ENCODE measurements around the gene NRXN3. TPM values are rescaled to one million over a fixed set of nuclear protein-coding genes. Genes with fewer than 3 reads are reported as not detected.
A peak's percentile ranks its signal among the peaks of the same experiment; 100 is the strongest.

NRXN3 gene
- total and polyA plus RNA-seq, 2 experiments from 2014 or later: 1.0 to 1.8 TPM

DNA sequence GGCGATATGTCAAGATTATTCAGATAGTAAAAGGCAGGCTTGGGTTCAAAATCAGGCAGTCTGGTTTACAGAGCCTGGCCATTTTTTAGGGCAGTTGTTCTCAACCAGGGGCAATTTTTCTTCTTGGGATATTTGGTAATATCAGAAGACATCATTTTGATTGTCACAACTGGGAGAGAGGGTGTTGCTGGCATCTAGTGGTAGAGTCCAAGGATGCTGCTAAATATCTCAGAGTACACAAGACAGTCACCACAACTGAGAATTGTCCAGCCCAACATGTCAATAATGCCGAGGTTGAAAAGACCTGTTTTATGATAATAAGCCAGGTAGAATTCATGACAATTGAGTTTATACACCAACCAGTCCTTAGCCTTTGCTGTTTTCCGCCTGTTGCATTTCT is 733.9 kb downstream of the NRXN3 start:
- Mint-ChIP-seq H3K27ac (no peak overlapping the region), H3K27me3 (ENCODE audit: insufficient read depth, low read depth, poor library complexity) (no peaks in the 10 kb centered on the region), H3K9me3 (peaks cover 3% of the 10 kb centered on the region; the same call in 2 of the 3 replicates), H3K36me3 (ENCODE audit: low read depth) (no peaks in the 10 kb centered on the region), H3K4me1 (peaks cover 14% of the 10 kb centered on the region), H3K4me3 (no peak overlapping the region)
- H3K79me2 ChIP-seq (replicated peaks; ENCODE audit: insufficient read depth): no peaks in the 10 kb centered on the region
- no peaks in the 10 kb centered on the region for H4K20me1 ChIP-seq (replicated peaks; ENCODE audit: insufficient read depth)
- no peak overlapping the region for H3K4me3 ChIP-seq
- no peaks in the 10 kb centered on the region for H3K36me3 ChIP-seq (ENCODE audit: insufficient read depth)
- ATAC-seq: no peak
- H3K27me3 ChIP-seq (ENCODE audit: insufficient read depth): no peaks in the 10 kb centered on the region
- TF ChIP-seq EZH2 (IDR thresholded peaks at IDR 0.05; ENCODE audit: low read depth, unreplicated experiment) (no peak), NANOG (IDR thresholded peaks at IDR 0.05; ENCODE audit: borderline replicate concordance) (no peak), STAT1 (IDR thresholded peaks at IDR 0.05; ENCODE audit: unreplicated experiment) (no peak), ZNF114 (CRISPR knock-in tag; IDR thresholded peaks at IDR 0.05) (no peak), CREB1 (CRISPR knock-in tag; IDR thresholded peaks at IDR 0.05; ENCODE audit: low read depth) (no peak)
- TF ChIP-seq, protein P1, sequence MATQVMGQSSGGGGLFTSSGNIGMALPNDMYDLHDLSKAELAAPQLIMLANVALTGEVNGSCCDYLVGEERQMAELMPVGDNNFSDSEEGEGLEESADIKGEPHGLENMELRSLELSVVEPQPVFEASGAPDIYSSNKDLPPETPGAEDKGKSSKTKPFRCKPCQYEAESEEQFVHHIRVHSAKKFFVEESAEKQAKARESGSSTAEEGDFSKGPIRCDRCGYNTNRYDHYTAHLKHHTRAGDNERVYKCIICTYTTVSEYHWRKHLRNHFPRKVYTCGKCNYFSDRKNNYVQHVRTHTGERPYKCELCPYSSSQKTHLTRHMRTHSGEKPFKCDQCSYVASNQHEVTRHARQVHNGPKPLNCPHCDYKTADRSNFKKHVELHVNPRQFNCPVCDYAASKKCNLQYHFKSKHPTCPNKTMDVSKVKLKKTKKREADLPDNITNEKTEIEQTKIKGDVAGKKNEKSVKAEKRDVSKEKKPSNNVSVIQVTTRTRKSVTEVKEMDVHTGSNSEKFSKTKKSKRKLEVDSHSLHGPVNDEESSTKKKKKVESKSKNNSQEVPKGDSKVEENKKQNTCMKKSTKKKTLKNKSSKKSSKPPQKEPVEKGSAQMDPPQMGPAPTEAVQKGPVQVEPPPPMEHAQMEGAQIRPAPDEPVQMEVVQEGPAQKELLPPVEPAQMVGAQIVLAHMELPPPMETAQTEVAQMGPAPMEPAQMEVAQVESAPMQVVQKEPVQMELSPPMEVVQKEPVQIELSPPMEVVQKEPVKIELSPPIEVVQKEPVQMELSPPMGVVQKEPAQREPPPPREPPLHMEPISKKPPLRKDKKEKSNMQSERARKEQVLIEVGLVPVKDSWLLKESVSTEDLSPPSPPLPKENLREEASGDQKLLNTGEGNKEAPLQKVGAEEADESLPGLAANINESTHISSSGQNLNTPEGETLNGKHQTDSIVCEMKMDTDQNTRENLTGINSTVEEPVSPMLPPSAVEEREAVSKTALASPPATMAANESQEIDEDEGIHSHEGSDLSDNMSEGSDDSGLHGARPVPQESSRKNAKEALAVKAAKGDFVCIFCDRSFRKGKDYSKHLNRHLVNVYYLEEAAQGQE (IDR thresholded peaks at IDR 0.05; ENCODE audit: unreplicated experiment): no peak
- TF ChIP-seq, protein P2, sequence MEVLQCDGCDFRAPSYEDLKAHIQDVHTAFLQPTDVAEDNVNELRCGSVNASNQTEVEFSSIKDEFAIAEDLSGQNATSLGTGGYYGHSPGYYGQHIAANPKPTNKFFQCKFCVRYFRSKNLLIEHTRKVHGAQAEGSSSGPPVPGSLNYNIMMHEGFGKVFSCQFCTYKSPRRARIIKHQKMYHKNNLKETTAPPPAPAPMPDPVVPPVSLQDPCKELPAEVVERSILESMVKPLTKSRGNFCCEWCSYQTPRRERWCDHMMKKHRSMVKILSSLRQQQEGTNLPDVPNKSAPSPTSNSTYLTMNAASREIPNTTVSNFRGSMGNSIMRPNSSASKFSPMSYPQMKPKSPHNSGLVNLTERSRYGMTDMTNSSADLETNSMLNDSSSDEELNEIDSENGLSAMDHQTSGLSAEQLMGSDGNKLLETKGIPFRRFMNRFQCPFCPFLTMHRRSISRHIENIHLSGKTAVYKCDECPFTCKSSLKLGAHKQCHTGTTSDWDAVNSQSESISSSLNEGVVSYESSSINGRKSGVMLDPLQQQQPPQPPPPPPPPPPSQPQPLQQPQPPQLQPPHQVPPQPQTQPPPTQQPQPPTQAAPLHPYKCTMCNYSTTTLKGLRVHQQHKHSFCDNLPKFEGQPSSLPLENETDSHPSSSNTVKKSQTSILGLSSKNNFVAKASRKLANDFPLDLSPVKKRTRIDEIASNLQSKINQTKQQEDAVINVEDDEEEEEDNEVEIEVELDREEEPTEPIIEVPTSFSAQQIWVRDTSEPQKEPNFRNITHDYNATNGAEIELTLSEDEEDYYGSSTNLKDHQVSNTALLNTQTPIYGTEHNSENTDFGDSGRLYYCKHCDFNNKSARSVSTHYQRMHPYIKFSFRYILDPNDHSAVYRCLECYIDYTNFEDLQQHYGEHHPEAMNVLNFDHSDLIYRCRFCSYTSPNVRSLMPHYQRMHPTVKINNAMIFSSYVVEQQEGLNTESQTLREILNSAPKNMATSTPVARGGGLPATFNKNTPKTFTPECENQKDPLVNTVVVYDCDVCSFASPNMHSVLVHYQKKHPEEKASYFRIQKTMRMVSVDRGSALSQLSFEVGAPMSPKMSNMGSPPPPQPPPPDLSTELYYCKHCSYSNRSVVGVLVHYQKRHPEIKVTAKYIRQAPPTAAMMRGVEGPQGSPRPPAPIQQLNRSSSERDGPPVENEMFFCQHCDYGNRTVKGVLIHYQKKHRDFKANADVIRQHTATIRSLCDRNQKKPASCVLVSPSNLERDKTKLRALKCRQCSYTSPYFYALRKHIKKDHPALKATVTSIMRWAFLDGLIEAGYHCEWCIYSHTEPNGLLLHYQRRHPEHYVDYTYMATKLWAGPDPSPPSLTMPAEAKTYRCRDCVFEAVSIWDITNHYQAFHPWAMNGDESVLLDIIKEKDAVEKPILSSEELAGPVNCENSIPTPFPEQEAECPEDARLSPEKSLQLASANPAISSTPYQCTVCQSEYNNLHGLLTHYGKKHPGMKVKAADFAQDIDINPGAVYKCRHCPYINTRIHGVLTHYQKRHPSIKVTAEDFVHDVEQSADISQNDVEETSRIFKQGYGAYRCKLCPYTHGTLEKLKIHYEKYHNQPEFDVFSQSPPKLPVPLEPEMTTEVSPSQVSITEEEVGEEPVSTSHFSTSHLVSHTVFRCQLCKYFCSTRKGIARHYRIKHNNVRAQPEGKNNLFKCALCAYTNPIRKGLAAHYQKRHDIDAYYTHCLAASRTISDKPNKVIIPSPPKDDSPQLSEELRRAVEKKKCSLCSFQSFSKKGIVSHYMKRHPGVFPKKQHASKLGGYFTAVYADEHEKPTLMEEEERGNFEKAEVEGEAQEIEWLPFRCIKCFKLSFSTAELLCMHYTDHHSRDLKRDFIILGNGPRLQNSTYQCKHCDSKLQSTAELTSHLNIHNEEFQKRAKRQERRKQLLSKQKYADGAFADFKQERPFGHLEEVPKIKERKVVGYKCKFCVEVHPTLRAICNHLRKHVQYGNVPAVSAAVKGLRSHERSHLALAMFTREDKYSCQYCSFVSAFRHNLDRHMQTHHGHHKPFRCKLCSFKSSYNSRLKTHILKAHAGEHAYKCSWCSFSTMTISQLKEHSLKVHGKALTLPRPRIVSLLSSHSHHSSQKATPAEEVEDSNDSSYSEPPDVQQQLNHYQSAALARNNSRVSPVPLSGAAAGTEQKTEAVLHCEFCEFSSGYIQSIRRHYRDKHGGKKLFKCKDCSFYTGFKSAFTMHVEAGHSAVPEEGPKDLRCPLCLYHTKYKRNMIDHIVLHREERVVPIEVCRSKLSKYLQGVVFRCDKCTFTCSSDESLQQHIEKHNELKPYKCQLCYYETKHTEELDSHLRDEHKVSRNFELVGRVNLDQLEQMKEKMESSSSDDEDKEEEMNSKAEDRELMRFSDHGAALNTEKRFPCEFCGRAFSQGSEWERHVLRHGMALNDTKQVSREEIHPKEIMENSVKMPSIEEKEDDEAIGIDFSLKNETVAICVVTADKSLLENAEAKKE (CRISPR knock-in tag; IDR thresholded peaks at IDR 0.05): no peak
- TF ChIP-seq, protein P3, sequence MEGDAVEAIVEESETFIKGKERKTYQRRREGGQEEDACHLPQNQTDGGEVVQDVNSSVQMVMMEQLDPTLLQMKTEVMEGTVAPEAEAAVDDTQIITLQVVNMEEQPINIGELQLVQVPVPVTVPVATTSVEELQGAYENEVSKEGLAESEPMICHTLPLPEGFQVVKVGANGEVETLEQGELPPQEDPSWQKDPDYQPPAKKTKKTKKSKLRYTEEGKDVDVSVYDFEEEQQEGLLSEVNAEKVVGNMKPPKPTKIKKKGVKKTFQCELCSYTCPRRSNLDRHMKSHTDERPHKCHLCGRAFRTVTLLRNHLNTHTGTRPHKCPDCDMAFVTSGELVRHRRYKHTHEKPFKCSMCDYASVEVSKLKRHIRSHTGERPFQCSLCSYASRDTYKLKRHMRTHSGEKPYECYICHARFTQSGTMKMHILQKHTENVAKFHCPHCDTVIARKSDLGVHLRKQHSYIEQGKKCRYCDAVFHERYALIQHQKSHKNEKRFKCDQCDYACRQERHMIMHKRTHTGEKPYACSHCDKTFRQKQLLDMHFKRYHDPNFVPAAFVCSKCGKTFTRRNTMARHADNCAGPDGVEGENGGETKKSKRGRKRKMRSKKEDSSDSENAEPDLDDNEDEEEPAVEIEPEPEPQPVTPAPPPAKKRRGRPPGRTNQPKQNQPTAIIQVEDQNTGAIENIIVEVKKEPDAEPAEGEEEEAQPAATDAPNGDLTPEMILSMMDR (conservative IDR thresholded peaks at IDR 0.05; ENCODE audit: low read depth in 2 of 2): peak in 1 of 2 experiments; percentile 61; a peak in 2 of 4 replicates
- H3F3A ChIP-seq (replicated peaks; ENCODE audit: low read depth): no peaks in the 10 kb centered on the region
- no peak for DNase-seq (ENCODE audit: low spot score)
- no peak overlapping the region for H3K4me2 ChIP-seq
- H3K27ac ChIP-seq (ENCODE audit: low read depth): no peak overlapping the region
- H3K4me1 ChIP-seq (ENCODE audit: insufficient read depth): peaks cover under 1% of the 10 kb centered on the region; the same call in 1 of the 2 replicates
- H3K9me2 ChIP-seq (ENCODE audit: insufficient read depth): no peaks in the 10 kb centered on the region
- no peak overlapping the region for H2AFZ ChIP-seq

Measured in GM23338 (cell line).